Stomach (tissue), 9 donors: ENCODE data around the gene CPED1. TPM values are rescaled to one million over a fixed set of nuclear protein-coding genes. Genes with fewer than 3 reads are reported as not detected.

Experiments used
- DNase-seq, 2 donors: peaks; one replicate each; pipeline versions ENCODE4 v3.0.0 to v3.0.0-alpha.2; 2013 to 2019
- H3K27ac ChIP-seq, 5 donors: fragments of 200-600 bp in 4 of 5; sonication (generic) in 4 of 5; one replicate each; pipeline ENCODE4 v1.5.1; 2013 to 2019; ENCODE audit warnings: mild to moderate bottlenecking in 1 of 5, moderate library complexity in 1 of 5
- H3K27me3 ChIP-seq, 3 donors: fragments of 200-600 bp; sonication (generic); one replicate each; pipeline ENCODE4 v1.5.1; 2017 to 2019; ENCODE audit warnings: mixed run types in 1 of 3
- H3K36me3 ChIP-seq, 4 donors: fragments of 200-600 bp; sonication (generic); 1 replicate in 3 of 4; 2 replicates in 1 of 4; pipeline ENCODE4 v1.5.1; 2016 to 2019
- H3K4me1 ChIP-seq, 4 donors: fragments of 200-600 bp; sonication (generic); one replicate each; pipeline ENCODE4 v1.5.1; 2016 to 2019
- H3K4me3 ChIP-seq, 4 donors: fragments of 200-600 bp; sonication (generic) in 3 of 4; one replicate each; pipeline ENCODE4 v1.5.1; 2016 to 2019; ENCODE audit warnings: mild to moderate bottlenecking in 1 of 4
- H3K9me3 ChIP-seq, 4 donors: fragments of 200-600 bp; sonication (generic); one replicate each; pipeline ENCODE4 v1.5.1; 2016 to 2019
- CTCF ChIP-seq, 7 experiments: fragments of 450-650 bp in 4 of 7; fragments of 200-600 bp in 3 of 7; sonication (generic) in 3 of 7; IDR thresholded peaks; one replicate each; pipeline ENCODE4 v1.5.1; 2016 to 2019; ENCODE audit warnings: antibody characterized with exemption in 7 of 7, control low read depth in 2 of 7, mild to moderate bottlenecking in 1 of 7
- EP300 ChIP-seq: sonication (generic); formaldehyde crosslinking; IDR thresholded peaks from one replicate; pipeline ENCODE4 v1.6.1; 2017; ENCODE audit warnings: antibody characterized with exemption
- POLR2A ChIP-seq, 4 donors: fragments of 450-650 bp; IDR thresholded peaks; one replicate each; pipeline ENCODE4 v1.6.1; 2016; ENCODE audit warnings: antibody characterized with exemption in 4 of 4, control low read depth in 2 of 4, mild to moderate bottlenecking in 1 of 4, moderate library complexity in 1 of 4
- POLR2AphosphoS5 ChIP-seq, 3 donors: sonication (generic); formaldehyde crosslinking; IDR thresholded peaks; one replicate each; pipeline ENCODE4 v1.6.1; 2016; ENCODE audit warnings: antibody characterized with exemption in 3 of 3
- WGBS, 5 donors: extraction: QIAGEN DNeasy Blood & Tissue Kit in 3 of 5; methylation state at CpG; one replicate each; pipeline versions ENCODE4 v1.1.5 to v1.1.7; 2013 to 2018; 5-methylcytosine and 5-hydroxymethylcytosine counted together
- intact Hi-C: fragments of 100-400 bp; cut with DNase I; formaldehyde crosslinking; loops from one replicate; pipeline ENCODE4 v1.15.1; 2023; ENCODE audit warnings: low total_unique reads
- polyA plus RNA-seq, 3 donors: library from polyadenylated mRNA; stranded (reverse); fragments of 200-250 nt; gene quantifications; one replicate each; pipeline ENCODE4 v1.2.3, GENCODE V29; 2013
- total RNA-seq, 5 donors: library from RNA; depleted of rRNA; stranded (reverse); fragments of >200 nt; gene quantifications; one replicate each; pipeline versions ENCODE4 v1.1.0 to v1.2.3, GENCODE V29; 2014 to 2016
- donor health status: healthy with polysubstance abuse.
- donor health status: Bipolar disorder and iron deficiency.
- donor health status: healthy.

The CPED1 gene
- total and polyA plus RNA-seq, 8 donors, result 3.0 to 58.7 (median 15.9) TPM

GRCh38 chr7:121083790-121084251 lies 95.3 kb downstream of the CPED1 start:
- WGBS, 5 donors, result 59 to 84% (median 70%) methylated on average over 1 of the region's 1 CpG
- no peaks in the 10 kb centered on the region for H3K27me3 ChIP-seq
- no peaks in the 10 kb centered on the region for H3K9me3 ChIP-seq
- intact Hi-C loops, result loop anchor here (5.0 kb wide), 1 partner anchor 97 kb away; the partner anchor contains the start of gene CPED1
- no peak overlapping the region for H3K4me3 ChIP-seq
- no peak for TF ChIP-seq CTCF (IDR thresholded peaks at IDR 0.05)
- TF ChIP-seq EP300, result no peak
- no peak for TF ChIP-seq POLR2AphosphoS5 (IDR thresholded peaks at IDR 0.05)
- no peak for TF ChIP-seq POLR2A (IDR thresholded peaks at IDR 0.05)
- peak overlapping the region in 3 of 5 donors; percentile 4 to 48 (median 30) for H3K27ac ChIP-seq
- H3K4me1 ChIP-seq, result peaks cover 0 to 33% (median 15%) of the 10 kb centered on the region in 4 donors
- DNase-seq, result no peak
- H3K36me3 ChIP-seq, result no peaks in the 10 kb centered on the region

GRCh38 chr7:121084256-121084655 lies 95.7 kb downstream of the CPED1 start:
- H3K4me3 ChIP-seq, result no peak overlapping the region
- TF ChIP-seq POLR2AphosphoS5 (IDR thresholded peaks at IDR 0.05) (no peak), CTCF (IDR thresholded peaks at IDR 0.05) (no peak)
- H3K27me3 ChIP-seq, result no peaks in the 10 kb centered on the region
- H3K27ac ChIP-seq, result peak overlapping the region in 2 of 5 donors; percentile 48 to 66
- intact Hi-C loops, result loop anchor here (5.0 kb wide), 1 partner anchor 97 kb away; the partner anchor contains the start of gene CPED1
- WGBS, 5 donors, result 19 to 52% (median 22%) methylated on average over 2 of the region's 2 CpGs
- no peaks in the 10 kb centered on the region for H3K9me3 ChIP-seq
- peaks cover 0 to 33% (median 15%) of the 10 kb centered on the region in 4 donors for H3K4me1 ChIP-seq
- H3K36me3 ChIP-seq, result no peaks in the 10 kb centered on the region
- no peak for DNase-seq

GRCh38 chr7:121084748-121085336 lies 96.3 kb downstream of the CPED1 start:
- TF ChIP-seq POLR2AphosphoS5 (IDR thresholded peaks at IDR 0.05) (no peak), POLR2A (IDR thresholded peaks at IDR 0.05) (no peak), EP300 (no peak)
- peaks cover 0 to 33% (median 13%) of the 10 kb centered on the region in 4 donors for H3K4me1 ChIP-seq
- H3K4me3 ChIP-seq, result no peak overlapping the region
- no peaks in the 10 kb centered on the region for H3K27me3 ChIP-seq
- peak overlapping the region in 4 of 5 donors; percentile 34 to 72 (median 64) for H3K27ac ChIP-seq
- H3K36me3 ChIP-seq, result no peaks in the 10 kb centered on the region
- no peak for DNase-seq
- no peaks in the 10 kb centered on the region for H3K9me3 ChIP-seq
- 71 to 75% (median 74%) methylated on average over 5 of the region's 5 CpGs for WGBS, 5 donors
- intact Hi-C loops, result loop anchor here (5.0 kb wide), 1 partner anchor 98 kb away; the partner anchor contains the start of gene CPED1

- peaks cover 0 to 33% (median 13%) of the 10 kb centered on the region in 4 donors for H3K4me1 ChIP-seq
- H3K27ac ChIP-seq, result peak overlapping the region in 4 of 5 donors; percentile 34 to 72 (median 64)
- H3K36me3 ChIP-seq, result no peaks in the 10 kb centered on the region
- no peak overlapping the region for H3K4me3 ChIP-seq
- TF ChIP-seq EP300 (no peak), CTCF (IDR thresholded peaks at IDR 0.05) (no peak), POLR2A (IDR thresholded peaks at IDR 0.05) (no peak), POLR2AphosphoS5 (IDR thresholded peaks at IDR 0.05) (peak in 1 of 3 donors; percentile 43)
- no peak for DNase-seq
- H3K27me3 ChIP-seq, result no peaks in the 10 kb centered on the region
- intact Hi-C loops, result no loop called here
- H3K9me3 ChIP-seq, result no peaks in the 10 kb centered on the region
- 41 to 62% (median 57%) methylated on average over 3 of the region's 3 CpGs for WGBS, 5 donors
Measured at GRCh38 chr7:121085922-121086321, 97.4 kb downstream of the CPED1 start.

- Histone ChIP-seq H3K27ac (no peak overlapping the region), H3K9me3 (no peaks in the 10 kb centered on the region), H3K4me3 (no peak overlapping the region), H3K36me3 (no peaks in the 10 kb centered on the region), H3K4me1 (peaks cover 0 to 20% (median 7%) of the 10 kb centered on the region in 4 donors), H3K27me3 (no peaks in the 10 kb centered on the region)
- no peak for DNase-seq
- intact Hi-C loops, result no loop called here
- TF ChIP-seq EP300 (no peak), POLR2A (IDR thresholded peaks at IDR 0.05) (no peak), CTCF (IDR thresholded peaks at IDR 0.05) (no peak), POLR2AphosphoS5 (IDR thresholded peaks at IDR 0.05) (no peak)
Measured at GRCh38 chr7:121088870-121089269, 100.4 kb downstream of the CPED1 start.
